Right atrium auricular region (tissue), 2 donors: ENCODE measurements around the gene BMPR1B. TPM values are rescaled to one million over a fixed set of nuclear protein-coding genes. Genes with fewer than 3 reads are reported as not detected.

Experiments
- DNase-seq: peaks from one replicate; pipeline ENCODE4 v3.0.0-alpha.2; 2019; ENCODE audit warnings: low spot score
- H3K27ac ChIP-seq, 2 donors: fragments of 200-600 bp; sonication (generic); 1 replicate in 1 of 2; 2 replicates in 1 of 2; pipeline ENCODE4 v1.5.1; 2016 to 2019
- H3K27me3 ChIP-seq, 2 donors: fragments of 200-600 bp; sonication (generic); one replicate each; pipeline versions ENCODE4 v1.5.1 to v1.6.0; 2017 to 2019
- H3K36me3 ChIP-seq: fragments of 200-600 bp; sonication (generic); one replicate; pipeline ENCODE4 v1.5.1; 2016
- H3K4me1 ChIP-seq, 2 donors: fragments of 200-600 bp; sonication (generic); one replicate each; pipeline versions ENCODE4 v1.5.1 to v1.6.0; 2017 to 2019
- H3K4me3 ChIP-seq, 2 donors: fragments of 200-600 bp; sonication (generic); 1 replicate in 1 of 2; 2 replicates in 1 of 2; pipeline ENCODE4 v1.5.1; 2017 to 2019; ENCODE audit warnings: mild to moderate bottlenecking in 1 of 2, moderate library complexity in 1 of 2
- H3K9me3 ChIP-seq, 2 donors: fragments of 200-600 bp; sonication (generic); one replicate each; pipeline ENCODE4 v1.5.1; 2019
- total RNA-seq, 2 donors: library from RNA; depleted of rRNA; stranded (reverse); fragments of >200 nt; gene quantifications; one replicate each; pipeline ENCODE4 v1.1.0, GENCODE V29; 2016
- TF ChIP-seq, protein P1 (sequence below), 2 donors: fragments of 200-600 bp; sonication (generic); IDR thresholded peaks; one replicate each; pipeline ENCODE4 v1.5.1; 2019; ENCODE audit warnings: antibody characterized with exemption in 2 of 2

Gene BMPR1B
- total RNA-seq, 2 donors from 2014 or later, result 0.82 to 1.4 TPM

DNA sequence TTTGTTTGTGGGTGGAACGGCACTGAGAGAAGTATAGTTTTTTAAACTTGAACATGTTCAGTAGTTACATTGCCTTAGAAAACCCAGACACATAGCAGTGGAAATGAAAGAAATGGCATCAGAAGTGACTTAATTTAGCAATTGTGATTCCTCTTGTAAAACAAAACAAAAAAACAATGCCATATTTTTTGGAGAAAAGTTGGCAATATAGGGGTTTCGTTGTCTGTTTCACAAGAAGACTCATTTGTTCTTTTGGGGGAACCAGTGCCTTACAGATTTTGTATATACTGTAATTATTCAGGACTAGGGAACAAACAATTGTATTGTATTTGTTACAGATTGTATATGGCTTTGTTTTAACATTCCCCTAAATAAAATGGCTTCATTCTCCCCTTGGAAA lies 400.3 kb downstream of the BMPR1B start:
- DNase-seq, result no peak
- Histone ChIP-seq H3K4me1 (no peaks in the 10 kb centered on the region), H3K36me3 (no peaks in the 10 kb centered on the region), H3K27me3 (no peaks in the 10 kb centered on the region), H3K27ac (no peak overlapping the region), H3K9me3 (no peaks in the 10 kb centered on the region), H3K4me3 (no peak overlapping the region)
- TF ChIP-seq, protein P1, sequence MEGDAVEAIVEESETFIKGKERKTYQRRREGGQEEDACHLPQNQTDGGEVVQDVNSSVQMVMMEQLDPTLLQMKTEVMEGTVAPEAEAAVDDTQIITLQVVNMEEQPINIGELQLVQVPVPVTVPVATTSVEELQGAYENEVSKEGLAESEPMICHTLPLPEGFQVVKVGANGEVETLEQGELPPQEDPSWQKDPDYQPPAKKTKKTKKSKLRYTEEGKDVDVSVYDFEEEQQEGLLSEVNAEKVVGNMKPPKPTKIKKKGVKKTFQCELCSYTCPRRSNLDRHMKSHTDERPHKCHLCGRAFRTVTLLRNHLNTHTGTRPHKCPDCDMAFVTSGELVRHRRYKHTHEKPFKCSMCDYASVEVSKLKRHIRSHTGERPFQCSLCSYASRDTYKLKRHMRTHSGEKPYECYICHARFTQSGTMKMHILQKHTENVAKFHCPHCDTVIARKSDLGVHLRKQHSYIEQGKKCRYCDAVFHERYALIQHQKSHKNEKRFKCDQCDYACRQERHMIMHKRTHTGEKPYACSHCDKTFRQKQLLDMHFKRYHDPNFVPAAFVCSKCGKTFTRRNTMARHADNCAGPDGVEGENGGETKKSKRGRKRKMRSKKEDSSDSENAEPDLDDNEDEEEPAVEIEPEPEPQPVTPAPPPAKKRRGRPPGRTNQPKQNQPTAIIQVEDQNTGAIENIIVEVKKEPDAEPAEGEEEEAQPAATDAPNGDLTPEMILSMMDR (IDR thresholded peaks at IDR 0.05), result no peak

DNA sequence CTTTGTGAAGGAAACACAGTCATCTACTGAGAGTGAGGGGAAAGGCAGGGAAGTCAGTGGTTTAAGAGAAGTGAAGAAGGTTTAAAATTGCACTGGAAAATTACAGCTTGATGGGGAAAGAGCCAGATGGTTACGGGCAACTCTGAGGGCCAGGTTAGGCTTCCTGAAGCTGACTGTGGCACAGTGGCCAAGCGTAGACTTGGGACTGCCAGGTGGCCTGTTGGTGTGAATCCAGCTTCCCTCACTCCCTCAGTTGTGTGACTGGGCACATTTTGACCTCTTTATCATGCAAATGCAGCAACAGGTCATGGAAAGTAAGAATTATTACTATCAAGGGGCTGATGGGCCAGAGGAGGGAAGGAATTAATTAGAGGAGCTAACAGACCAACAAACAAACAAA lies 400.9 kb downstream of the BMPR1B start:
- TF ChIP-seq, protein P1 (IDR thresholded peaks at IDR 0.05), result no peak
- H3K36me3 ChIP-seq, result no peaks in the 10 kb centered on the region
- DNase-seq, result no peak

DNA sequence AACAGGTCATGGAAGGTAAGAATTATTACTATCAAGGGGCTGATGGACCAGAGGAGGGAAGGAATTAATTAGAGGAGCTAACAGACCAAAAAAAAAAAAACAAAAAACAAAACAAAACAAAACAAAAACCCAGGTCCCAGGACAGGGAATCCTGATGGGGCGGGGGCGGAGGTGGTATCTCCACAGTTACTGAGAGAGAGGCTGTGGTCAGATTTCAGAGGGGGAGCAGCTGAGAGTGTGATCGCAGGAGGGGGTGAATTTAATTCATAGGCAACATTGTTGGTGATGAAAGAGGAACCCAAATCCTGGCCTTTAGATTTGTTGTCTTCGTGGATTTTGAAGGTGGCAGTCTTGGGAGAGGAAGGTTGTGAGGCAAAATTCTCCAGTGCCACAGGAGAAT lies 401.6 kb downstream of the BMPR1B start:
- H3K4me3 ChIP-seq, result no peak overlapping the region
- no peak overlapping the region for H3K27ac ChIP-seq
- no peaks in the 10 kb centered on the region for H3K4me1 ChIP-seq
- TF ChIP-seq, protein P1 (IDR thresholded peaks at IDR 0.05), result no peak
- no peak for DNase-seq
- H3K9me3 ChIP-seq, result no peaks in the 10 kb centered on the region
- H3K36me3 ChIP-seq, result no peaks in the 10 kb centered on the region
- no peaks in the 10 kb centered on the region for H3K27me3 ChIP-seq

More for the DNA sequence above, 400.9 kb downstream of the BMPR1B start:
- Histone ChIP-seq H3K9me3 (no peaks in the 10 kb centered on the region), H3K27me3 (no peaks in the 10 kb centered on the region), H3K27ac (no peak overlapping the region), H3K4me1 (no peaks in the 10 kb centered on the region), H3K4me3 (no peak overlapping the region)

DNA sequence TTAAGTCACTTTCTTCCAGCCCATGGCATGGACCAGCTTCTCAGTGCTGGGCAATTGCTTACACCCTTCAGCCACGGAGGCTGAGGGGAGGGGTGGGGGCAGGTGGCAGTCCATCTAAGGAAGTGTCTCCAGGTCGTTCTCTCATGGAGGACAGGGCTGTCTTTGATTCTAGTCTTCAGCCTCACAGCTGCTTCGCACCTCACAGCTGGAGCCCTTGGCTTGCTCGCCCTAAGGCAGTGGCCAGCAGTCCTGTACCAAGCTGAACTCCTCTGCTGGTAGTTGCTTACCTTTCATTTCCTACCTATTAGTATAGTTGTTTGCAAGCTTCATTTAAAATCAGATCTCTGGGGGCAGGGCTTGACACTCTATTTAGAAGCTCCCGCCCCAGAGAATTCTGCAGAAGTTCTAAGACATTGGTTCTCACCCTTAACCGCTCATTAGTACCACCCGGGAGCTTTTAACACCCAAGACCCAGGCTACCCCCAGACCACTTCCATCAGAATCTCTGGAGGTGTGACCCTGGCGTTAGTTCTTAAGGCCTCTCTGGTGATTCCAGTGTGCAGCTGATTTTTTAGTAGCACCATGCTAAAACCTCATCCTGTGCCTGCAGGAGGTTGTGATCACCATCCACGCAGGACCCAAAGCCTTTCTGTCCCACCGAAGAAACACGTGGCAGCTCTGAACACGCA lies 404.2 kb downstream of the BMPR1B start:
- no peak for DNase-seq
- Histone ChIP-seq H3K27ac (no peak overlapping the region), H3K4me3 (no peak overlapping the region), H3K27me3 (no peaks in the 10 kb centered on the region), H3K4me1 (no peaks in the 10 kb centered on the region), H3K36me3 (no peaks in the 10 kb centered on the region), H3K9me3 (no peaks in the 10 kb centered on the region)
- TF ChIP-seq, protein P1 (IDR thresholded peaks at IDR 0.05), result no peak

DNA sequence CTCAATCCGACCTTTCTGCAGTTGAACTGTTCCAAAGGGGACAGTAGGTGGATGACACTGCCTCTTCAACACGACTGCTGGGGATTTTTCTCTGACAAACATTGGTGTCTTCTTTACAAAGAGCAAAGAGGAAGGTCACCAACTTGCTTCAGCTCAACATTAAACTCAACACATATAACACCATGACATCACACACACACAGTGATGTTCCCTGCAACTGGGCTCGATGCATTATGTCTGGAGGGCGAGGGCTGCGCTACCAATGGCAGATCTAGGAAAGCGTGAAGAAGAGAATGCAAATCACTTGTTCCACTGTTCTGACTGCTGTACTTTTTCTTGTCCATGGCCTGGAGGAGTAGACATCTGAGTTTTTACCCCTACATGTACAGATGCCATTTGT lies 405.1 kb downstream of the BMPR1B start:
- Histone ChIP-seq H3K4me3 (no peak overlapping the region), H3K27ac (no peak overlapping the region), H3K9me3 (no peaks in the 10 kb centered on the region), H3K4me1 (no peaks in the 10 kb centered on the region), H3K27me3 (no peaks in the 10 kb centered on the region), H3K36me3 (no peaks in the 10 kb centered on the region)
- no peak for DNase-seq
- TF ChIP-seq, protein P1 (IDR thresholded peaks at IDR 0.05), result no peak
